RWPE2 (cell line): ENCODE data around the gene S1PR2.

ENCODE experiments used
- ATAC-seq: fragments of 200-7000 bp; cut with Tn5 transposase; 3 replicates; pipeline ENCODE4 v1.9.1; 2021; ENCODE audit warnings: low read depth
- DNase-seq: peaks from one replicate; pipeline ENCODE4 v3.0.0-alpha.2; 2020; ENCODE audit warnings: low spot score
- H3K27ac ChIP-seq: fragments of 450-650 bp; 2 replicates; pipeline ENCODE4 v1.5.1; 2017; ENCODE audit warnings: mild to moderate bottlenecking; ENCODE audit not compliant: poor library complexity, severe bottlenecking
- H3K27me3 ChIP-seq: fragments of 250-450 bp; sonication (Bioruptor Pico); 2 replicates; pipeline ENCODE4 v1.5.1; 2021; ENCODE audit warnings: mild to moderate bottlenecking, moderate library complexity; ENCODE audit not compliant: insufficient read depth, poor library complexity, severe bottlenecking
- H3K36me3 ChIP-seq: fragments of 250-450 bp; sonication (Bioruptor Pico); 2 replicates; pipeline ENCODE4 v1.5.1; 2020; ENCODE audit warnings: low read depth, mild to moderate bottlenecking, moderate library complexity
- H3K4me1 ChIP-seq: fragments of 250-450 bp; sonication (Bioruptor Pico); 2 replicates; pipeline ENCODE4 v1.5.1; 2021; ENCODE audit warnings: mild to moderate bottlenecking, moderate library complexity; ENCODE audit not compliant: insufficient read depth, poor library complexity, severe bottlenecking
- H3K4me3 ChIP-seq: fragments of 250-450 bp; sonication (Bioruptor Pico); 2 replicates; pipeline ENCODE4 v1.5.1; 2021; ENCODE audit warnings: mild to moderate bottlenecking, moderate library complexity; ENCODE audit not compliant: severe bottlenecking
- H3K9me3 ChIP-seq: fragments of 250-450 bp; sonication (Bioruptor Pico); 2 replicates; pipeline ENCODE4 v1.5.1; 2021; ENCODE audit warnings: mild to moderate bottlenecking, moderate library complexity; ENCODE audit not compliant: severe bottlenecking
- CTCF ChIP-seq: fragments of 450-650 bp; IDR thresholded peaks from one replicate; pipeline ENCODE4 v1.5.1; 2017; ENCODE audit warnings: mild to moderate bottlenecking, moderate library complexity; ENCODE audit not compliant: poor library complexity, severe bottlenecking

Gene S1PR2

GRCh38 chr19:10191347-10191746 lies 39.8 kb downstream of the S1PR2 start:
- Histone ChIP-seq H3K4me1 (peaks cover 4% of the 10 kb centered on the region), H3K4me3 (no peak overlapping the region), H3K36me3 (peaks cover 49% of the 10 kb centered on the region), H3K27me3 (no peaks in the 10 kb centered on the region), H3K9me3 (no peaks in the 10 kb centered on the region), H3K27ac (no peak overlapping the region)
- TF ChIP-seq CTCF: no peak
- ATAC-seq: no peak
- no peak for DNase-seq

- H3K9me3 ChIP-seq: no peaks in the 10 kb centered on the region
- H3K27ac ChIP-seq: no peak overlapping the region
- no peak for TF ChIP-seq CTCF
- H3K4me1 ChIP-seq: peaks cover 4% of the 10 kb centered on the region
- H3K4me3 ChIP-seq: no peak overlapping the region
- peaks cover 56% of the 10 kb centered on the region for H3K36me3 ChIP-seq
- ATAC-seq (no peak), DNase-seq (no peak)
- H3K27me3 ChIP-seq: no peaks in the 10 kb centered on the region
These were observed 41.1 kb downstream of the S1PR2 start for GRCh38 chr19:10190026-10190425.

GRCh38 chr19:10189616-10190015 lies 41.5 kb downstream of the S1PR2 start:
- Histone ChIP-seq H3K4me1 (peaks cover 4% of the 10 kb centered on the region), H3K4me3 (no peak overlapping the region), H3K27me3 (no peaks in the 10 kb centered on the region), H3K36me3 (peaks cover 60% of the 10 kb centered on the region), H3K9me3 (no peaks in the 10 kb centered on the region), H3K27ac (no peak overlapping the region)
- no peak for DNase-seq
- TF ChIP-seq CTCF: no peak
- ATAC-seq: no peak

GRCh38 chr19:10187315-10187714 lies 43.8 kb downstream of the S1PR2 start:
- Histone ChIP-seq H3K4me1 (no peaks in the 10 kb centered on the region), H3K36me3 (peaks cover 70% of the 10 kb centered on the region), H3K4me3 (no peak overlapping the region), H3K27me3 (no peaks in the 10 kb centered on the region), H3K9me3 (no peaks in the 10 kb centered on the region), H3K27ac (no peak overlapping the region)
- no peak for TF ChIP-seq CTCF
- DNase-seq (no peak), ATAC-seq (no peak)

GRCh38 chr19:10184636-10185035 lies 46.5 kb downstream of the S1PR2 start:
- Histone ChIP-seq H3K27ac (no peak overlapping the region), H3K36me3 (peaks cover 70% of the 10 kb centered on the region), H3K27me3 (no peaks in the 10 kb centered on the region), H3K4me1 (no peaks in the 10 kb centered on the region), H3K9me3 (no peaks in the 10 kb centered on the region), H3K4me3 (no peak overlapping the region)
- DNase-seq (no peak), ATAC-seq (no peak; the same call in 2 of the 3 replicates)
- TF ChIP-seq CTCF: no peak
